B cell (primary cell): ENCODE results near the gene HSPB6. TPM values are rescaled to one million over a fixed set of nuclear protein-coding genes. Genes with fewer than 3 reads are reported as not detected.

Source experiments
- ATAC-seq: fragments of 200-7000 bp; cut with Tn5 transposase; one replicate; pipeline ENCODE4 v1.10.0; 2021; ENCODE audit warnings: low read depth, mild to moderate bottlenecking, moderate number of reproducible peaks, moderate library complexity
- CTCF ChIA-PET: fragments of 350-600 bp; sonication (Branson Sonifier 250); formaldehyde crosslinking; loops from one replicate; lab custom pipeline; 2021; ENCODE audit warnings: antibody characterized with exemption, inconsistent platforms; lab: Charles Lee
- POLR2A ChIA-PET: fragments of 350-600 bp; sonication (Branson Sonifier 250); formaldehyde crosslinking; loops from one replicate; lab custom pipeline; 2021; ENCODE audit warnings: antibody characterized with exemption; lab: Charles Lee
- DNase-seq: peaks from one replicate; pipeline ENCODE4 v3.0.0; 2013
- H2AFZ ChIP-seq: 2 replicates; pipeline ENCODE4 v1.6.1; 2012; ENCODE audit warnings: mild to moderate bottlenecking, low read depth, low read length; ENCODE audit not compliant: insufficient read depth, poor library complexity, severe bottlenecking
- H3K27ac ChIP-seq, 2 donors: 1 replicate in 1 of 2; 2 replicates in 1 of 2; pipeline ENCODE4 v1.5.1; 2012 to 2013; ENCODE audit warnings: low read length in 2 of 2, mild to moderate bottlenecking in 2 of 2, moderate library complexity in 1 of 2
- H3K27me3 ChIP-seq, 4 experiments: fragments of 200-600 bp in 1 of 4; sonication (generic) in 1 of 4; replicated peaks in 1 of 4; 1 replicate in 2 of 4; 2 replicates in 2 of 4; pipeline versions ENCODE4 v1.6.1 to v1.7.0; 2013 to 2016; ENCODE audit warnings: low read length in 3 of 4, mild to moderate bottlenecking in 2 of 4, mixed read lengths in 1 of 4, moderate library complexity in 1 of 4; ENCODE audit not compliant: insufficient read depth in 4 of 4, control insufficient read depth in 3 of 4; ENCODE audit errors: control extremely low read depth in 1 of 4
- H3K36me3 ChIP-seq, 2 experiments: replicated peaks in 1 of 2; 1 replicate in 1 of 2; 2 replicates in 1 of 2; pipeline versions ENCODE4 v1.6.1 to v1.7.1; 2013; ENCODE audit warnings: low read length in 1 of 2; ENCODE audit not compliant: insufficient read depth in 2 of 2, control insufficient read depth in 1 of 2; ENCODE audit errors: control extremely low read depth in 1 of 2, extremely low read depth in 1 of 2
- H3K4me1 ChIP-seq, 2 donors: fragments of 200-600 bp in 1 of 2; sonication (generic) in 1 of 2; 1 replicate in 1 of 2; 2 replicates in 1 of 2; pipeline versions ENCODE4 v1.5.1 to v1.6.1; 2013 to 2017; ENCODE audit warnings: low read length in 2 of 2; ENCODE audit not compliant: control insufficient read depth in 2 of 2, insufficient read depth in 2 of 2
- H3K4me2 ChIP-seq: replicated peaks from 2 replicates; pipeline ENCODE3; 2012; ENCODE audit warnings: mild to moderate bottlenecking, low read depth, low read length; ENCODE audit not compliant: poor library complexity, severe bottlenecking
- H3K4me3 ChIP-seq, 5 experiments: fragments of 200-600 bp in 1 of 5; sonication (generic) in 1 of 5; 1 replicate in 3 of 5; 2 replicates in 2 of 5; pipeline versions ENCODE4 v1.5.1 to v1.7.0; 2011 to 2016; ENCODE audit warnings: low read length in 4 of 5, mild to moderate bottlenecking in 4 of 5, low read depth in 2 of 5, control low read depth in 1 of 5, moderate library complexity in 1 of 5; ENCODE audit not compliant: insufficient read depth in 1 of 5; ENCODE audit errors: control extremely low read depth in 1 of 5, extremely low read depth in 1 of 5
- H3K79me2 ChIP-seq: fragments of 200-600 bp; sonication (generic); one replicate; pipeline ENCODE4 v1.6.0; 2016; ENCODE audit warnings: low read length; ENCODE audit not compliant: control insufficient read depth, insufficient read depth
- H3K9ac ChIP-seq: fragments of 200-600 bp; sonication (generic); 2 replicates; pipeline ENCODE4 v1.6.1; 2017; ENCODE audit warnings: mild to moderate bottlenecking, low read length, moderate library complexity
- H3K9me3 ChIP-seq, 3 donors: one replicate each; pipeline versions ENCODE4 v1.6.1 to v1.7.1; 2013; ENCODE audit warnings: low read length in 2 of 3; ENCODE audit not compliant: control insufficient read depth in 2 of 3, insufficient read depth in 1 of 3; ENCODE audit errors: control extremely low read depth in 1 of 3
- H4K20me1 ChIP-seq: 2 replicates; pipeline ENCODE4 v1.6.0; 2012; ENCODE audit warnings: mild to moderate bottlenecking, low read length; ENCODE audit not compliant: insufficient read depth, control insufficient read depth, poor library complexity, severe bottlenecking
- H3K27ac Mint-ChIP-seq: one replicate; pipeline ENCODE4 v1.8.0; 2021; ENCODE audit warnings: mixed read lengths
- H3K27me3 Mint-ChIP-seq: one replicate; pipeline ENCODE4 v1.8.0; 2021; ENCODE audit warnings: mixed read lengths
- H3K4me1 Mint-ChIP-seq: one replicate; pipeline ENCODE4 v1.8.0; 2021; ENCODE audit warnings: mixed read lengths
- H3K4me3 Mint-ChIP-seq: one replicate; pipeline ENCODE4 v1.8.0; 2021; ENCODE audit warnings: mixed read lengths
- H3K9me3 Mint-ChIP-seq: one replicate; pipeline ENCODE4 v1.8.0; 2022; ENCODE audit warnings: mixed read lengths; ENCODE audit not compliant: insufficient read depth
- CTCF ChIP-seq: fragments of 200-600 bp; IDR thresholded peaks from one replicate; pipeline ENCODE4 v1.8.0; 2022; ENCODE audit warnings: antibody characterized with exemption, mild to moderate bottlenecking
- EZH2 ChIP-seq: IDR thresholded peaks from 2 replicates; pipeline ENCODE4 v1.6.1; 2012; ENCODE audit warnings: borderline replicate concordance, low read depth, mild to moderate bottlenecking, moderate library complexity, low read length; ENCODE audit not compliant: insufficient read depth, poor library complexity, severe bottlenecking
- WGBS: methylation state at CpG from one replicate; pipeline ENCODE4 v1.1.5; 2013; ENCODE audit warnings: missing lambda C conversion rate; ENCODE audit not compliant: insufficient coverage; 5-methylcytosine and 5-hydroxymethylcytosine counted together
- intact Hi-C: fragments of 100-400 bp; cut with micrococcal nuclease; formaldehyde crosslinking; loops from one replicate; pipeline ENCODE4 v1.10.0; 2022
- polyA plus RNA-seq: library from polyadenylated mRNA; depleted of rRNA; stranded (reverse); fragments of >200 nt; gene quantifications from 2 replicates; pipeline ENCODE4 v1.2.3, GENCODE V29; 2012
- total RNA-seq, 2 donors: library from RNA; stranded (reverse); fragments of 120-200 nt in 1 of 2; gene quantifications; 1 replicate in 1 of 2; 2 replicates in 1 of 2; pipeline versions ENCODE4 v1.2.3 to v1.2.4, GENCODE V29; 2013 to 2022

Gene HSPB6
- total and polyA plus RNA-seq, 2 donors (not counting 1 experiment from before 2014, with no cell fraction given), result not detected

- H3K4me3 ChIP-seq, result no peak overlapping the region
- no peak for TF ChIP-seq EZH2
- TF ChIP-seq CTCF, result no peak
- WGBS, result 100% methylated on average over 11 of the region's 16 CpGs
- Mint-ChIP-seq H3K9me3 (no peaks in the 10 kb centered on the region), H3K27ac (no peak overlapping the region), H3K27me3 (no peaks in the 10 kb centered on the region), H3K4me3 (no peak overlapping the region), H3K4me1 (peaks cover 4% of the 10 kb centered on the region)
- ChIA-PET CTCF (no interaction called here), POLR2A (no interaction called here)
- intact Hi-C loops, result no loop called here
- H3K36me3 ChIP-seq, result peaks cover 0 to 5% of the 10 kb centered on the region in 2 experiments
- ATAC-seq, result no peak
- peaks cover 6 to 10% of the 10 kb centered on the region in 2 donors for H3K4me1 ChIP-seq
- no peak overlapping the region for H3K9ac ChIP-seq
- no peaks in the 10 kb centered on the region for H3K27me3 ChIP-seq
- no peaks in the 10 kb centered on the region for H3K9me3 ChIP-seq
- no peak overlapping the region for H2AFZ ChIP-seq
- H3K27ac ChIP-seq, result no peak overlapping the region
- H3K79me2 ChIP-seq, result peaks cover 4% of the 10 kb centered on the region
- no peaks in the 10 kb centered on the region for H4K20me1 ChIP-seq
- H3K4me2 ChIP-seq, result no peak overlapping the region
- no peak for DNase-seq
These were observed 23.2 kb upstream of the HSPB6 start for GRCh38 chr19:35780058-35780457.

- Mint-ChIP-seq H3K27ac (no peak overlapping the region), H3K4me3 (no peak overlapping the region), H3K9me3 (no peaks in the 10 kb centered on the region), H3K4me1 (peaks cover 10% of the 10 kb centered on the region), H3K27me3 (no peaks in the 10 kb centered on the region)
- H3K36me3 ChIP-seq, result peaks cover 0 to 5% of the 10 kb centered on the region in 2 experiments
- H3K9ac ChIP-seq, result no peak overlapping the region
- intact Hi-C loops, result no loop called here
- DNase-seq (no peak), ATAC-seq (no peak)
- no peaks in the 10 kb centered on the region for H3K27me3 ChIP-seq
- POLR2A ChIA-PET, result no interaction called here
- H3K9me3 ChIP-seq, result no peaks in the 10 kb centered on the region
- no peak overlapping the region for H3K27ac ChIP-seq
- WGBS, result 99% methylated on average over 8 of the region's 8 CpGs
- CTCF ChIA-PET, result no interaction called here
- TF ChIP-seq EZH2 (no peak), CTCF (no peak)
- no peaks in the 10 kb centered on the region for H4K20me1 ChIP-seq
- H3K4me1 ChIP-seq, result peaks cover 10 to 16% of the 10 kb centered on the region in 2 donors
- no peak overlapping the region for H2AFZ ChIP-seq
- H3K4me3 ChIP-seq, result no peak overlapping the region
- peaks cover 4% of the 10 kb centered on the region for H3K79me2 ChIP-seq
- no peak overlapping the region for H3K4me2 ChIP-seq
These were observed 22.2 kb upstream of the HSPB6 start for GRCh38 chr19:35779033-35779432.
